Esophagus muscularis mucosa (tissue), 4 donors: ENCODE data around the gene SLC35F3.

ENCODE experiments used
- CTCF ChIP-seq, 3 experiments: fragments of 200-600 bp in 2 of 3; fragments of 450-650 bp in 1 of 3; sonication (generic) in 2 of 3; IDR thresholded peaks; one replicate each; pipeline ENCODE4 v1.5.1; 2017 to 2019; ENCODE audit warnings: antibody characterized with exemption in 3 of 3, mild to moderate bottlenecking in 2 of 3, moderate library complexity in 1 of 3
- EP300 ChIP-seq: sonication (generic); formaldehyde crosslinking; IDR thresholded peaks from one replicate; pipeline ENCODE4 v1.6.1; 2017; ENCODE audit warnings: antibody characterized with exemption
- POLR2AphosphoS5 ChIP-seq, 2 donors: sonication (generic); formaldehyde crosslinking; IDR thresholded peaks; one replicate each; pipeline ENCODE4 v1.6.1; 2017; ENCODE audit warnings: antibody characterized with exemption in 2 of 2

- TF ChIP-seq CTCF (IDR thresholded peaks at IDR 0.05) (no peak), EP300 (no peak), POLR2AphosphoS5 (IDR thresholded peaks at IDR 0.05) (no peak)
Observed at GRCh38 chr1:234093741-234094140, 189.3 kb downstream of the SLC35F3 start.
